ENCODE data around the gene MYO7A.

The MYO7A gene

GRCh38 chr11:77171254-77171653 is 43.2 kb downstream of the MYO7A start:
- DNase-seq, result no peak

GRCh38 chr11:77171885-77172665 is 44.0 kb downstream of the MYO7A start:
- no peak for DNase-seq

- no peak for DNase-seq
Observed at GRCh38 chr11:77172666-77172982, 44.6 kb downstream of the MYO7A start.

- DNase-seq, result no peak
Observed at GRCh38 chr11:77173494-77173893, 45.4 kb downstream of the MYO7A start.

- DNase-seq, result no peak
Observed at GRCh38 chr11:77174559-77174958, 46.5 kb downstream of the MYO7A start.

- no peak for DNase-seq
Observed at GRCh38 chr11:77175021-77175842, 47.2 kb downstream of the MYO7A start.

- DNase-seq, result no peak
Observed at GRCh38 chr11:77175869-77176539, 48.0 kb downstream of the MYO7A start.

GRCh38 chr11:77176996-77177395 is 49.0 kb downstream of the MYO7A start:
- DNase-seq, result no peak

GRCh38 chr11:77178150-77178549 is 50.1 kb downstream of the MYO7A start:
- DNase-seq, result no peak

GRCh38 chr11:77179048-77179447 is 51.0 kb downstream of the MYO7A start:
- DNase-seq, result no peak

GRCh38 chr11:77179681-77180080 is 51.6 kb downstream of the MYO7A start:
- DNase-seq, result no peak

- no peak for DNase-seq
Observed at GRCh38 chr11:77180346-77180745, 52.3 kb downstream of the MYO7A start.

GRCh38 chr11:77181226-77181625 is 53.2 kb downstream of the MYO7A start:
- DNase-seq, result no peak

GRCh38 chr11:77181799-77182541 is 53.9 kb downstream of the MYO7A start:
- no peak for DNase-seq

- no peak for DNase-seq
Observed at GRCh38 chr11:77182542-77183430, 54.7 kb downstream of the MYO7A start.

GRCh38 chr11:77183431-77183984 is 55.5 kb downstream of the MYO7A start:
- DNase-seq, result no peak

GRCh38 chr11:77184136-77184860 is 56.3 kb downstream of the MYO7A start:
- DNase-seq, result no peak

GRCh38 chr11:77186302-77186701 is 58.3 kb downstream of the MYO7A start:
- no peak for DNase-seq

- no peak for DNase-seq
Observed at GRCh38 chr11:77187111-77187750, 59.2 kb downstream of the MYO7A start.
